ENCODE measurements around the gene CDS2.

The CDS2 gene

DNA sequence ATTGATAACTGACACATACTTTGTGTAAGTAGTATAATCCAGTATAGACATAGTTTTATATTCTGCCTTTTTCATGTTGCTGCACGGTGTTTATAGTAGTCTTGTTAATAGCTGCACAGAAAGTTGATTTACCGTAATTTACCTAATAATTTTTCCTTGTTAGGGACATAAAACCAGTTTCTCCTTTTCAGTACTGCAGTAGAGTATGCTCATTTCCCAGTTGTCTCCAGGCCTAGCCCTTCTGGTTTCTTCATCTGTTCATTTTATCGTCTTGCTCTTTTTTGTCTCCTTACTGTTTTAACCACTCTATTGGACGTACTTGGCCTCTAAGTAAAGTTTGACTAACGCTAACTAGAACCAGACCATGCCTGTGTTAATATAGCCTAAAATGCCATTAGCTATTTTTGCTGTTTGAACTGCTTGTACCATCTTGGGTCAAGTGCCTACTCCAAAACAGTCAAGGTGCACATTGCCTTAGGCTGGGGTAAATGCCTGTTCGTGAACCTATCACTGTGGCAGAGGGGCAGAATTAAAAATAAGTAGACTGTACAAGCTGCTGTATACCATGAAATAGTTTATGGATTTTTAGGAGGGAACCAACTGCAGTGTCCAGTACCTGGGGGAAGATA lies 34.8 kb downstream of the CDS2 start:
- Histone ChIP-seq H3K9me3 (replicated peaks in 1 of 2; ENCODE audit: control insufficient read depth in 2 of 2, insufficient read depth in 1 of 2, low read depth in 1 of 2, low read length in 2 of 2) (no peaks in the 10 kb centered on the region), H4K91ac (ENCODE audit: low read depth, low read length, poor library complexity) (no peak overlapping the region), H3K36me3 (replicated peaks in 1 of 2; ENCODE audit: control insufficient read depth in 2 of 2, insufficient read depth in 2 of 2, low read length in 2 of 2) (no peaks in the 10 kb centered on the region), H2AK5ac (ENCODE audit: low read depth, low read length) (no peak overlapping the region), H2BK120ac (ENCODE audit: low read depth, low read length) (no peak overlapping the region), H3K9ac (ENCODE audit: low read depth, low read length, poor library complexity) (no peak overlapping the region), H3K4me1 (ENCODE audit: control insufficient read depth in 2 of 2, insufficient read depth in 1 of 2, low read depth in 1 of 2, low read length in 2 of 2) (peaks cover 2 to 7% of the 10 kb centered on the region in 2 donors), H2BK5ac (ENCODE audit: low read length) (no peak overlapping the region), H3K18ac (ENCODE audit: low read length) (no peak overlapping the region), H3K23ac (ENCODE audit: low read depth, low read length, poor library complexity) (no peak overlapping the region), H4K8ac (ENCODE audit: low read depth, low read length) (no peak overlapping the region), H3K79me1 (ENCODE audit: low read depth, low read length) (peaks cover 7% of the 10 kb centered on the region), H2AFZ (ENCODE audit: low read length) (no peak overlapping the region), H3K4me2 (ENCODE audit: insufficient read depth, low read length, poor library complexity, severe bottlenecking) (no peak overlapping the region), H2BK15ac (ENCODE audit: low read length) (no peak overlapping the region), H3K27me3 (ENCODE audit: control insufficient read depth in 3 of 3, insufficient read depth in 3 of 3, low read depth in 1 of 3, low read length in 3 of 3) (no peaks in the 10 kb centered on the region), H3K4me3 (ENCODE audit: low read length in 2 of 2) (no peak overlapping the region), H3K14ac (ENCODE audit: low read length) (no peak overlapping the region), H3K27ac (replicated peaks; ENCODE audit: low read length) (no peak overlapping the region), H2BK12ac (ENCODE audit: low read length) (no peak overlapping the region), H3K4ac (ENCODE audit: low read length) (no peak overlapping the region)
- no CpG with 5 or more reads among the region's 6 CpGs for WGBS, 2 donors (ENCODE audit: extremely low coverage in 2 of 2, insufficient read length in 2 of 2, insufficient replicate concordance in 1 of 2)
- DNase-seq (ENCODE audit: low spot score) = no peak

DNA sequence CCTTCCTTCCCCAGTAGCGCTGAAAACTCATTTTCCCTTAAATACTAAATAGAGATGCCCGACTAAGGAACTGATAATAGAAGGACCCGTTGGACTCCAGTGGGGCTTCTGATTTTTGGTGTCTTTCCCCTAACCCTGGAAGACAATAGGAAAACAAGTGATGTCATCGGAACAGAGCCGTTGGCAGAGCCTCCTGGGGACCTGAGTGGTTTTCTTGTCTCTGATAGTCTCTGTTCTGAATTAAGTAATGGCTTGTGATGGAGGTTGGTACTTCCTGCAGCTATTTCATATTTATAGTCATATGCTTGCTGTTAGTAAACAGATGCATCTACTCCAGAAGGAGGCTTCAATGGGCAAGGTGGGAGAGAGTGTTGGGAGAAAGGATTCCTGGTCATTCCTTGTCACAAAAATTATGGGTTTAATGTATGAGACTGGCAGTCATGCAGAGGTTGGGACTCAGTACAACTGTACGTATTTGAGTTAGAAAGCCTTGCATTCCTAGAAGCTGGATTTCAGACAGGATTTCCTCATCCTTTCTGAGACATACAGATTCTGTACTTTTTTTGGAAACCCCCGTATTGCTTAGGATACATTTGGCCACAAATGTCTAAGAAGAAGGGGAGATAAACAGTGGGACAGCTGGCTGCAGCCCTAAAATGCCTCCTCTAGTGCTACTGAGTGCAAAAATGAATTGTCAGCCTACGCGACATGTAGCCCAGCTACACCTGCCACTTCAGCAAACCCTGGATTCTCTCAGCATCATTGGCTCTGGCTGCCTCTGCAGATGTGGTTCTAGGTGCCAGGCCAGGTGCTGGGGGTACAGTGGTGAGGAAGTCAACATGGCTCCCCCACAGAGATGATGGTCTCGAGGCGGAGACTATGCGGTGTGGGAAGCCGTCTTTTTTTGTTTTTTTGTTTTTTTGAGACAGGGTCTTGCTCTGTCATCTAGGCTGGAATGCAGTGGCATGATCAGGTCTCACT lies 38.1 kb downstream of the CDS2 start:
- no peak for DNase-seq (ENCODE audit: low spot score)
- H4K8ac ChIP-seq (ENCODE audit: low read depth, low read length) = no peak overlapping the region

DNA sequence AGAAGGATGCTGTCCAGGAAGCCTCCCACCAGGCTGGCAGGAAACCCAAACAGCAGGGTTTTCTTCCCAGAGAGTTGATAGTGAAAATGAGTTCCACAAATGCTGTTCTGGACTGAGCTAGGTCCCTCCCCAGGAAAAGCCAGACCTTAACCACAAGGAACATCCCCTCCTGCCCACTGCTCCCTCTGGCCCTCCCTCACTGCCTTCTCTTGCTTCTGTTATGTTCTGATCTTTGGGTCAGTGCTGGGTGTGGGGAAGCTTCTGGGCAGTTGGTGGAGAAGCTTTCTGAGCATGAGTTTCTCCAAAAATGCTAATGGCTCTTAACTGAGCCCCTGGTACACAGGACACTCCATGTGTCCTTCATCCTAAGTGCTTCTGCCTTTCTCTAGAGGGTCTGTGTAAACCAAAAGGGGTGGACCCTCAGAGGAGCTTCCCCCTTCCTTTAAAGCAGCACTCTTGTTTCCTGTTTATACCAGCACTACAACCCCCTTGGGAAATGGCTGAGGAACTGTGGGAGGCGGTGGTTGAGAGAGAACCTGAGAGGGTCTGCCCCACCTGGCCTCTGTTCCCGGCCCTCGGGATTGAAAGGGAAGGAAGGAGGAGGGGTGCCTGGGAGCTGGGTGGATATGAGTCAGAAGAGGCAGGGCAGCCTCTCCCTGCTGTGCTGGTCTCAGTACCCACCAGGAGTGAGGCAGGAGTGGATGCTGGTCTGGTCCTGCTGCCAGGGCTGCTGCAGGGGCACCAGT lies 42.0 kb downstream of the CDS2 start:
- H3K79me1 ChIP-seq (ENCODE audit: low read depth, low read length) = peaks cover 16% of the 10 kb centered on the region
- H3K18ac ChIP-seq (ENCODE audit: low read length) = no peak overlapping the region
- no CpG with 5 or more reads among the region's 3 CpGs for WGBS, 2 donors (ENCODE audit: extremely low coverage in 2 of 2, insufficient read length in 2 of 2, insufficient replicate concordance in 1 of 2)
- H2AK5ac ChIP-seq (ENCODE audit: low read depth, low read length) = no peak overlapping the region
- peaks cover 30 to 53% of the 10 kb centered on the region in 2 donors for H3K4me1 ChIP-seq (ENCODE audit: control insufficient read depth in 2 of 2, insufficient read depth in 1 of 2, low read depth in 1 of 2, low read length in 2 of 2)
- no peak overlapping the region for H3K9ac ChIP-seq (ENCODE audit: low read depth, low read length, poor library complexity)
- no peak overlapping the region for H3K14ac ChIP-seq (ENCODE audit: low read length)
- H3K23ac ChIP-seq (ENCODE audit: low read depth, low read length, poor library complexity) = no peak overlapping the region
- H3K4me2 ChIP-seq (ENCODE audit: insufficient read depth, low read length, poor library complexity, severe bottlenecking) = no peak overlapping the region
- DNase-seq (ENCODE audit: low spot score) = no peak
- H3K27ac ChIP-seq (replicated peaks; ENCODE audit: low read length) = no peak overlapping the region
- H3K4me3 ChIP-seq (ENCODE audit: low read length in 2 of 2) = no peak overlapping the region
- no peak overlapping the region for H4K91ac ChIP-seq (ENCODE audit: low read depth, low read length, poor library complexity)
- no peak overlapping the region for H2BK15ac ChIP-seq (ENCODE audit: low read length)
- H3K36me3 ChIP-seq (replicated peaks in 1 of 2; ENCODE audit: control insufficient read depth in 2 of 2, insufficient read depth in 2 of 2, low read length in 2 of 2) = peaks cover 4 to 14% of the 10 kb centered on the region in 2 donors
- no peaks in the 10 kb centered on the region for H3K27me3 ChIP-seq (ENCODE audit: control insufficient read depth in 3 of 3, insufficient read depth in 3 of 3, low read depth in 1 of 3, low read length in 3 of 3)
- no peak overlapping the region for H2BK5ac ChIP-seq (ENCODE audit: low read length)
- no peak overlapping the region for H3K4ac ChIP-seq (ENCODE audit: low read length)
- no peak overlapping the region for H2BK120ac ChIP-seq (ENCODE audit: low read depth, low read length)
- no peak overlapping the region for H2AFZ ChIP-seq (ENCODE audit: low read length)
- no peaks in the 10 kb centered on the region for H3K9me3 ChIP-seq (replicated peaks in 1 of 2; ENCODE audit: control insufficient read depth in 2 of 2, insufficient read depth in 1 of 2, low read depth in 1 of 2, low read length in 2 of 2)
- no peak overlapping the region for H2BK12ac ChIP-seq (ENCODE audit: low read length)
- no peak overlapping the region for H4K8ac ChIP-seq (ENCODE audit: low read depth, low read length)

More for the DNA sequence above, 38.1 kb downstream of the CDS2 start:
- Histone ChIP-seq H3K9ac (ENCODE audit: low read depth, low read length, poor library complexity) (no peak overlapping the region), H3K4ac (ENCODE audit: low read length) (no peak overlapping the region), H3K36me3 (replicated peaks in 1 of 2; ENCODE audit: control insufficient read depth in 2 of 2, insufficient read depth in 2 of 2, low read length in 2 of 2) (peaks cover 0 to 4% of the 10 kb centered on the region in 2 donors), H2AK5ac (ENCODE audit: low read depth, low read length) (no peak overlapping the region), H3K4me1 (ENCODE audit: control insufficient read depth in 2 of 2, insufficient read depth in 1 of 2, low read depth in 1 of 2, low read length in 2 of 2) (peaks cover 14 to 27% of the 10 kb centered on the region in 2 donors), H3K23ac (ENCODE audit: low read depth, low read length, poor library complexity) (no peak overlapping the region), H3K27ac (replicated peaks; ENCODE audit: low read length) (no peak overlapping the region), H3K9me3 (replicated peaks in 1 of 2; ENCODE audit: control insufficient read depth in 2 of 2, insufficient read depth in 1 of 2, low read depth in 1 of 2, low read length in 2 of 2) (no peaks in the 10 kb centered on the region), H3K14ac (ENCODE audit: low read length) (no peak overlapping the region), H3K18ac (ENCODE audit: low read length) (no peak overlapping the region), H4K91ac (ENCODE audit: low read depth, low read length, poor library complexity) (no peak overlapping the region), H3K79me1 (ENCODE audit: low read depth, low read length) (peaks cover 16% of the 10 kb centered on the region), H2BK12ac (ENCODE audit: low read length) (no peak overlapping the region), H2BK120ac (ENCODE audit: low read depth, low read length) (no peak overlapping the region), H3K4me2 (ENCODE audit: insufficient read depth, low read length, poor library complexity, severe bottlenecking) (no peak overlapping the region), H2BK5ac (ENCODE audit: low read length) (no peak overlapping the region), H2AFZ (ENCODE audit: low read length) (no peak overlapping the region), H3K4me3 (ENCODE audit: low read length in 2 of 2) (no peak overlapping the region), H3K27me3 (ENCODE audit: control insufficient read depth in 3 of 3, insufficient read depth in 3 of 3, low read depth in 1 of 3, low read length in 3 of 3) (no peaks in the 10 kb centered on the region), H2BK15ac (ENCODE audit: low read length) (no peak overlapping the region)
- WGBS, 2 donors (ENCODE audit: extremely low coverage in 2 of 2, insufficient read length in 2 of 2, insufficient replicate concordance in 1 of 2) = no CpG with 5 or more reads among the region's 13 CpGs

Data from neuronal stem cell (in vitro differentiated cells).